ENCODE data around the gene LMF1.
A peak's percentile ranks its signal among the peaks of the same experiment; 100 is the strongest.
"Not testable (repeated sequence)": the region's sequence is repeated elsewhere in the genome, so short reads cannot be mapped to it uniquely, and the experiment has no call there.

The LMF1 gene

GRCh38 chr16:970386-970765 is 408 bp downstream of the LMF1 start:
- DNase-seq (ENCODE audit: low spot score) = no peak

GRCh38 chr16:969508-970385 is 1.0 kb downstream of the LMF1 start:
- DNase-seq (ENCODE audit: low spot score) = no peak

- no peak for DNase-seq (ENCODE audit: low spot score)
Observed at GRCh38 chr16:968620-969019, 2.2 kb downstream of the LMF1 start.

- DNase-seq (ENCODE audit: low spot score) = no peak
Observed at GRCh38 chr16:967546-968295, 3.1 kb downstream of the LMF1 start.

- DNase-seq (ENCODE audit: low spot score) = no peak
Observed at GRCh38 chr16:967077-967541, 3.7 kb downstream of the LMF1 start.

GRCh38 chr16:966505-966904 is 4.3 kb downstream of the LMF1 start:
- no peak for DNase-seq (ENCODE audit: low spot score)

GRCh38 chr16:966035-966434 is 4.7 kb downstream of the LMF1 start:
- DNase-seq (ENCODE audit: low spot score) = no peak

- DNase-seq (ENCODE audit: low spot score) = no peak
Observed at GRCh38 chr16:965487-965886, 5.3 kb downstream of the LMF1 start.

- DNase-seq (ENCODE audit: low spot score) = no peak
Observed at GRCh38 chr16:965036-965395, 5.8 kb downstream of the LMF1 start.

GRCh38 chr16:964356-965035 is 6.3 kb downstream of the LMF1 start:
- DNase-seq (ENCODE audit: low spot score) = no peak

GRCh38 chr16:963913-964312 is 6.9 kb downstream of the LMF1 start:
- DNase-seq (ENCODE audit: low spot score) = no peak

GRCh38 chr16:962901-963814 is 7.6 kb downstream of the LMF1 start:
- no peak for DNase-seq (ENCODE audit: low spot score)

- no peak for DNase-seq (ENCODE audit: low spot score)
Observed at GRCh38 chr16:962366-962765, 8.4 kb downstream of the LMF1 start.

- DNase-seq (ENCODE audit: low spot score) = no peak
Observed at GRCh38 chr16:959232-960040, 11.3 kb downstream of the LMF1 start.

GRCh38 chr16:955766-956165 is 15.0 kb downstream of the LMF1 start:
- not testable (repeated sequence) for DNase-seq (ENCODE audit: low spot score)

- DNase-seq (ENCODE audit: low spot score) = not testable (repeated sequence)
Observed at GRCh38 chr16:953818-954217, 17.0 kb downstream of the LMF1 start.

GRCh38 chr16:952321-952720 is 18.5 kb downstream of the LMF1 start:
- no peak for DNase-seq (ENCODE audit: low spot score)

- DNase-seq (ENCODE audit: low spot score) = no peak
Observed at GRCh38 chr16:951660-952301, 19.0 kb downstream of the LMF1 start.

GRCh38 chr16:950733-951573 is 19.8 kb downstream of the LMF1 start:
- peak; percentile 35 for DNase-seq (ENCODE audit: low spot score)

Data from RKO (cell line).